Muscle of leg (tissue), 11 donors: ENCODE data around the gene C1D. TPM values are rescaled to one million over a fixed set of nuclear protein-coding genes. Genes with fewer than 3 reads are reported as not detected.
"Not testable (repeated sequence)": the region's sequence is repeated elsewhere in the genome, so short reads cannot be mapped to it uniquely, and the experiment has no call there.

Experiments
- DNase-seq: peaks from one replicate; pipeline ENCODE4 v3.0.0; 2013
- H3K27ac ChIP-seq: one replicate; pipeline ENCODE4 v1.5.1; 2013; ENCODE audit warnings: mild to moderate bottlenecking, low read length, control low read depth
- H3K27me3 ChIP-seq: one replicate; pipeline ENCODE4 v1.6.1; 2013; ENCODE audit warnings: low read length; ENCODE audit not compliant: control insufficient read depth, insufficient read depth
- H3K36me3 ChIP-seq: one replicate; pipeline ENCODE4 v1.6.1; 2013; ENCODE audit warnings: low read length; ENCODE audit not compliant: control insufficient read depth, insufficient read depth
- H3K4me1 ChIP-seq: one replicate; pipeline ENCODE4 v1.6.1; 2013; ENCODE audit warnings: low read length; ENCODE audit not compliant: control insufficient read depth, insufficient read depth
- H3K4me3 ChIP-seq: one replicate; pipeline ENCODE4 v1.5.1; 2013; ENCODE audit warnings: low read length, control low read depth
- H3K9me3 ChIP-seq: replicated peaks from 2 replicates; pipeline ENCODE4 v1.6.1; 2013; ENCODE audit warnings: low read depth, low read length; ENCODE audit not compliant: control insufficient read depth
- WGBS: methylation state at CpG from one replicate; pipeline ENCODE4 v1.1.5; 2013; ENCODE audit warnings: missing lambda C conversion rate; ENCODE audit not compliant: insufficient coverage; 5-methylcytosine and 5-hydroxymethylcytosine counted together
- polyA plus RNA-seq, 8 donors: library from polyadenylated mRNA; unstranded; fragments of 120-200 nt; gene quantifications; one replicate each; pipeline versions ENCODE4 v1.2.1 to v1.2.3, GENCODE V29; 2013; ENCODE audit warnings: inconsistent platforms in 1 of 8, low replicate concordance in 1 of 8; ENCODE audit not compliant: insufficient read length in 8 of 8, insufficient read depth in 1 of 8
- total RNA-seq: library from RNA; stranded (reverse); fragments of 120-200 nt; gene quantifications from one replicate; pipeline ENCODE4 v1.2.4, GENCODE V29; 2013

C1D gene
- total and polyA plus RNA-seq, 9 donors = 18.4 to 37.1 (median 30.0) TPM

- not testable (repeated sequence) for H3K4me1 ChIP-seq, H3K36me3 ChIP-seq, H3K27ac ChIP-seq, DNase-seq, H3K27me3 ChIP-seq, H3K9me3 ChIP-seq, H3K4me3 ChIP-seq
- no CpG with 5 or more reads among the region's 3 CpGs for WGBS
These were observed 68.7 kb downstream of the C1D start for GRCh38 chr2:67994069-67994468.

GRCh38 chr2:67993329-67993728 is 69.5 kb downstream of the C1D start:
- H3K4me1 ChIP-seq = no peaks in the 10 kb centered on the region
- no peaks in the 10 kb centered on the region for H3K36me3 ChIP-seq
- WGBS = 88% methylated on average over 1 of the region's 3 CpGs
- H3K27ac ChIP-seq = no peak overlapping the region
- H3K27me3 ChIP-seq = no peaks in the 10 kb centered on the region
- no peaks in the 10 kb centered on the region for H3K9me3 ChIP-seq
- no peak for DNase-seq
- H3K4me3 ChIP-seq = no peak overlapping the region

- Histone ChIP-seq H3K36me3 (no peaks in the 10 kb centered on the region), H3K27ac (no peak overlapping the region), H3K4me1 (no peaks in the 10 kb centered on the region), H3K9me3 (no peaks in the 10 kb centered on the region), H3K27me3 (no peaks in the 10 kb centered on the region), H3K4me3 (no peak overlapping the region)
- DNase-seq = no peak
- WGBS = no CpG with 5 or more reads among the region's 2 CpGs
These were observed 71.3 kb downstream of the C1D start for GRCh38 chr2:67991456-67991855.

Other genes with a start within 250 kb of the C1D start
- 13.5 TPM for gene PNO1, start 94.9 kb upstream of the C1D start, total RNA-seq
- 10 to 100 TPM; 14.3 to 20.7 (median 16.5) TPM for gene PNO1, start 94.9 kb upstream of the C1D start, polyA plus RNA-seq
- 16.7 TPM for gene PPP3R1, start 189.5 kb upstream of the C1D start, total RNA-seq
- 10 to 100 TPM; 38.1 to 53.3 (median 46.5) TPM for gene PPP3R1, start 189.5 kb upstream of the C1D start, polyA plus RNA-seq